EL (cell line): ENCODE data around the gene AIG1.
"Not testable (repeated sequence)": the region's sequence is repeated elsewhere in the genome, so short reads cannot be mapped to it uniquely, and the experiment has no call there.

ENCODE experiments used
- DNase-seq: peaks from one replicate; pipeline ENCODE4 v3.0.0-alpha.2; 2016

The AIG1 gene

GRCh38 chr6:143168396-143168816 lies 107.7 kb downstream of the AIG1 start:
- DNase-seq, result not testable (repeated sequence)

- no peak for DNase-seq
Measured at GRCh38 chr6:143169440-143169839, 108.8 kb downstream of the AIG1 start.

- DNase-seq, result no peak
Measured at GRCh38 chr6:143174516-143174915, 113.8 kb downstream of the AIG1 start.

- DNase-seq, result no peak
Measured at GRCh38 chr6:143174951-143175350, 114.3 kb downstream of the AIG1 start.

DNA sequence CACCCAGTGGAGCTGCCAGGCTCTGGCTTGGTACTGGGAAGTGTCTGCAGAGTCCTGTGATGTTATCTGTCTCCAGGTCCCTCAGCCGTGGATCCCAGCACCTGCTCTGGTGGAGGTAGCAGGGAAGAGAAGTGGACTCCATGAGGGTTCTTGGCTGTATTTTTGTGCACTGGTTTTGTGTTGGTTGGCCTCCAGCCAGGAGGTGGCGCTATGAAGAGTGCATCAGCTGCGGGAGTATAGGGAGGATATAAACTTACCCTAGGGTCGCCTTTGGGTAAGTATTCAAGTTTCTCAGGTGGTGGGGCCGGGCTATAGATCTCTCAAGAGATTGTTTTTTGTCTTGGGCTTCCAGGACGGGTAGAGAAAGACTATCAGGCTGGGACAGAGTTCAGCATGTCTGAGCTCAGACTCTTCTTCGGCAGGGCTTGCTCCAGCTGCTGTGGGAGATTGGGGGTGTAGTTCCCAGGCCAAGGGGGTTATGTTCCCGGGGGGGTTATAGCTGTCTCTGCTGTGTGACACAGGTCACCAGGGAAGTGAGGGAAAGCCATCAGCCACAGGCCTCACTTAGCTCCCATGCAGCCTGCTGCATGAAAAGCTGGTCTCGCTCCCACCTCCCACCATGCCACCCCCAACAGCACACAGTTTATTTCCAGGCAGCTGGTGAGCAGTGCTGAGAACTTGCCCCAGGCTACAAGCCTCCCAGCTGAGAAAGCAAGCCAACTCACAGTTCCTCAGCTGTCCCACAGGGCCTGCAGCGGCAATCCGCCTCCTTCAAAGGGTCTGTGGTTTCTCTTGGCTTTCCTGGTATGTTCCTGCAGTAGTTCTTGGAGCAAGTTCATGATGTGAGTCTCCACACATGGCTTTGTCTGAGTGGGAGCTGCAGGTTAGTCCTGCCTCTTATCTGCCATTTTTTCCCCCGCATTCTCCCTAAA lies 115.7 kb downstream of the AIG1 start:
- DNase-seq, result peak; percentile 98

DNA sequence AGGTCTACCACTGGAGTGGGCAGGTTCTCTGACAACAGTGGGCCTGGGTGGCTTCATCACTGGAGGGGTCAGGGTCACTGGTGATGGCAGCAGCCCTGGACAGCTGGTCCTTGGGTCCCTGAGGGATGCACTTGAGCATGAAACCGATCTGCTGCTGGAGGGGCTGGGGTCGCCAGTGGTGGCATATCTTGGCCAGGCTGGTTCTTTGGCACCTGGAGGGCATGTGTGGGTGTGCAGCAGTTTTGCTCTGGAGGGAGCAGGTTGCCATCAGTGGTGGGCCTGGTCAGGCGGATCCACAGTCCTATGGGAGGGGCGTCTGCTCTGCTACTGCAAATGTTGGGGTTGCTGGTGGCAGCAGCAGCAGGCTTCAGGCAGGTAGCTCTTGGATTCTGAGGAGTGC lies 117.0 kb downstream of the AIG1 start:
- DNase-seq, result no peak

- no peak for DNase-seq
Measured at GRCh38 chr6:143179096-143179495, 118.4 kb downstream of the AIG1 start.

DNA sequence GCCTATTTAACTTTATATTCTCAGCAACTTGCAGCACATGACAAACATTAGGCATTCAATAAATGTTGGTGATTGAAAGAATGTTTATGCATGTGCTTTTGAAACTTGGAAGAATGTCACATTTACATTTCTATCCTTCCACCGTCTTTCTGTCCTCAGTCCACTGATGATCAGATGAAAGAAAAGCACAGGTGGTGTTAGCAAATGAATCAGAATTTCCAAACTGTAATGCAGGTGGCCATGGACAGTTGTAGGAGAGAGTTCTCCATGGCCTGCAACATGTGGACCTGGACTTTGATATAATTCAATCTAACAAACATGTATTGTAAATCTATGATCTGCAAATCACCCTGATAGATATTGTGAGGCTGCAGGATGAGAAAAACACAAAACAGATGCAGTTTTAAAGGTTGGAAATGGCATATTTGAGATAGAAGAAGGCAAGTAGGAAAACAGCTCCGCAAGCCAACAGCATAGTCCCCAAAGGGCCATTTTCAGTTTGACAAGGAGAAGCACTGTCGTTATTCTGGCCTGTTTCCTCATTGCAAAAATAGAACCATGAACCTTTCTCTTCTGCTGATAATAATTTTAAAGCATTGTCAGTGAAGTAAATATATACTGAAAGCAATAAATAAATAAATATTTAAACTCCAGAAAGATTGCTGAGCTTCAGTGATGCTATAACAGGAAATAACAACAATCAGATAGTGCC lies 119.4 kb downstream of the AIG1 start:
- no peak for DNase-seq

GRCh38 chr6:143180826-143181225 lies 120.1 kb downstream of the AIG1 start:
- DNase-seq, result no peak

DNA sequence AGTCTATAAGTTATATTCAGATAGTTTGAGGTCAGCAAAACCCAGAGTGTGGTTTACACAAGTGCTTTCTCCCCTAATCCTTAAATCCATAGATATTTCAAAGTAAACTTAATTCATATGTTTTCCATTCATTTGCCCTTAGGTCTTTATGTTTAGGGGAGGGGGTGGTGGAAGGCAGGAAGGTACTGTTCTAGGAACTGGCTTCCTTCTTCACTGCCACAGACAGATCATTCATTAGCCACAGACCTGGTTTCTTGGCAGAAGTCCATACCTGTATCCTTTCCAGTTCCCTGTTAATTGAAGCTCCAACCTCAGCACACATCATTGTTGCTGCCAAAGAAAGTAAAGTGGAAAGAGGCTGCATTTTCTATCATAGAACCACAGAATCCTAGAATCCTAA lies 123.0 kb downstream of the AIG1 start:
- DNase-seq, result no peak

GRCh38 chr6:143185288-143185687 lies 124.6 kb downstream of the AIG1 start:
- no peak for DNase-seq

DNA sequence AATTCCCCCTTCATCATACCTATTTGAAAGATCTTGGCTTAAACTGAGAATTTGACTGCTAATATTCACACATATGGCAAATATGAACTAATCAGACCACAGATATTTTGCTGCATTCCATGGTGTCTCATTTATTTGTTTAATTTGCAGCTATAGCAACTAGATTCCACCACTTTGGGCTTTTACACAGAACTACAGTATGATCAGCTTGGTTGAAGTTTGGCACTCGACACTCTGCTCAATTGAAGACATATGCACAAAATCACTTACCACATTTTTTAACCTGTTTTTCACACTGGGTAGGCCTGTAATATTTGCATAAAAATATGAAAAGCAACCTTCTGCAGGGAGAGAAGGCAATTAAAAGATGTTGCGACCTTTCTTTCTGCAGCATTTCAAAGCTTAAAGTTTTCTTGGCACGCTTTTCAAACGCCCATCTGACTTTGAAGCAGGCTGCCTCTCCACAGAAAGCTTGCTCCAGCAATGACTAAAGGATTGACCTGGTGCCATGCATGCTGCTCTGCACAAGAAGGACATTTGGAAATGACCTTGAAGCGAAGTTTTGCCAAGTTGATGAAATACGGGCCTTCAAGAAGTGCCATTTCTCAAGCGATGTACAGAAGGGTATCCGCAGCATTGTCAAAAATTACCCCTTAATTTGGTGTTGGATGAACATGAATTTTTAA lies 126.7 kb downstream of the AIG1 start:
- DNase-seq, result peak; percentile 81

- DNase-seq, result no peak
Measured at GRCh38 chr6:143188292-143188691, 127.6 kb downstream of the AIG1 start.

GRCh38 chr6:143191361-143191760 lies 130.7 kb downstream of the AIG1 start:
- DNase-seq, result peak; percentile 30

DNA sequence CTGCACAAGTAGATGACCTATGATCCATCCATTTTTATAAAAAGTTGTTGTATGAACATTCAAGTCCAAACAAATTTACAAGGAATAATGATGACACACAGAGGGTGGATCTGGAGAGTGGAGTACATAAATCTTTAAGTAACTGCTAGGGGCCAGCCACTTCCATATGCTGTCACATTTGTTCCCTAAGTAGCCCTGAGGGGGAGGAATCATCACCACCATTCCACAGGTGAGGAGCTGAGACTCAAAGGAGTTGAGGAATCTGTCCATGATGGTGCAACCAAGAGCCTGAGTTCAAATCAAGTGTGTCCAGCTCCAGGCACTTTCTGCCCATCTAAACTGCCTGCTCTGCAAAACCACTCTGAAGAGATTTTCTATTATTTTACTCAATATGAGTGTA lies 132.1 kb downstream of the AIG1 start:
- DNase-seq, result no peak

DNA sequence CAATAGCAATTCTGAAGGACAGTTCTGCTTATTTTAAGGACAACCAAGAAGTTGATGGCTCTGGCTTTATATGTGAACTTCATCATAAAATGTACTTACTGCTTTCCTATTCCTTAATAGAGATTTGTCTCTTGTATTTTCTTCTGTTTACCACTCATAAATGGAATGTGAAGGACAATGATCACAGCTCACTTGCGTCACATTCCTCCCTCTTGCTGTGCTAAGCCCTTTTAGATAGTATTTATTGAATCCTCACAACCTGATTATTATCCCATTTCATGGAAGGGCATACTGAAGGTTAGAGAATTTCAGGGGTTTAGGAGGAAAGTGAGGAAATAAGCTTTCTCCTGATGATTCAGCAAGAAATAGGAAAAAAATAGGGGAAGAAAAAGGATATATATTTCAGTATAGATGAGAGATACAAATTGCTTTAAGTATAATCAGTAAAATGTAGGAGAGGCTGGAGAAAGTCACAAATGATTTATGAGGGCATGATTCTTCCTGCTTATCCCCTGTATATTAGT lies 132.9 kb downstream of the AIG1 start:
- no peak for DNase-seq

DNA sequence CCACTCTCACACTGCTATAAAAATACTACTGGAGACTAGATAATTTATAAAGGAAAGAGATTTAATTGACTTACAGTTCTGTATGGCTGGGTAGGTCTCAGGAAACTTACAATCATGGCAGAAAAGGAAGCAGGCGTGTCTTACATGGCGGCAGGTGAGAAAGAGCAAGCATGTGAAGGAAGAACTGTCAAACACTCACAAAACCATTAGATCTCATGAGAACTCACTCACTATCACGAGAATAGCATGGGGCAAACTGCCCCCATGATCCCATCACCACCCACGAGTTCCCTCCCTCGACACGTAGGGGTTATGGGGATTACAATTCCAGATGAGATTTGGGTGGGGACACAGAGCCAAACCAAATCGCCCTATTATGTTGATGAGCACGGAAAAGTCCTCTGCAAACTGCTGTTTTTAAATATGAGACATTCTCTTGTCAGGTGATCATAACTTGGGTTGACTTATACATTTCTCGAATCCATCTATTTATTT lies 133.5 kb downstream of the AIG1 start:
- DNase-seq, result no peak

DNA sequence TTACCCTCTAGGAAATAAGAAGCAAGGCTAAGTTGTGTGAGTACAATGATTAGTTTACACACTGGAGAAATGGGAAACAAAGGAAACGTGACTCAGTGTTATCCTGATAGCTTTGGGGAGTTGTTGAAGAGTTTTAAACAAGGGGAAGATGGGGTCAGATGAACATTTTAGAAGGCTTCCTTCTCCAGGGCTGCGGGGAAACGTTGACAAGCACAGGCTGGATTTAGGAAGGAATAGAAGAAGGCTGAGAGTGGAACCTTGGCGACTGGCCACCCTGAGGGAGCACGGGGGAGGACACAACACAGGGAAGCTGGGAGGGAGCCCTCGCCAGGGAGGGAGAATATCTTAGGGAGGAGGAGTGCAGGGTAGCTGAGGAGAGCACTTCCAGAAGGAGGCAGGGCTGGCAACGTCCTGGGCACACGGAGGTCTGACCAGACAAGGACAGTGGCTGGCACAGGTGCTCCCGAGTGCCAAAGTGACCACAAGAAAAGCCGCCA lies 134.7 kb downstream of the AIG1 start:
- no peak for DNase-seq

DNA sequence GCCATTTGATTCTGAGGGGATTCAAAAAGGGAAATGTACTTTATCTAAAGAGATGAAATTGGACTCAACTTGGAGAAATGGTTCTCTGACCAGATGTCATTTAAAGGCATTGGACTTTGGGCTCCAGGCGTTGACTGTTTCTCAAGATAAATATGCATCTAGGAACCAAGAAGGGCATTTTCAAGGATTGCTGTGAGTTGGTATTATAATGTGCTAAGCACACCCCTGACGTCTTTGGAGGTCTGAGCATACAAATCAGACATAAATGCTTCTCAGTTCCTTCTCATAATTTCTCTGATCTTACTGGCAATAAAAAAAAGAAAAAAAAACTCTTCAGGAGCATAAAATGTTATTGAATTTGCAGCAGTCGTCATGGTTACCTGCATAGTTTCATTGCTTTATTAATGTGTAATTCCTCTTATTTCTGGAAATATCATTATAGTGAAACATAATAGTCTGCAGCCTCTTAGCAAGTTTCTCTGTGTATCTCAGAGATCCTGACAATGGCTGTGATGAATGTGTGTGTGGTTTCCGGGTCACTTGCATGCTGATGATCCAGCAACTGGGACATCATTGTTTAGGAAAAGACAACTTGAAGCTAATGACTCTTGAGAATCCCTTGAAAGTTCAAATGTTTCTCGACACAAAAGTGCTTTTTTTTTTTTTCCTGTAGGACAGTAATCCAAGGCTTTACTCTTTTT lies 136.0 kb downstream of the AIG1 start:
- peak; percentile 25 for DNase-seq

GRCh38 chr6:143197377-143197776 lies 136.7 kb downstream of the AIG1 start:
- no peak for DNase-seq

- DNase-seq, result no peak
Measured at GRCh38 chr6:143198312-143198711, 137.6 kb downstream of the AIG1 start.

DNA sequence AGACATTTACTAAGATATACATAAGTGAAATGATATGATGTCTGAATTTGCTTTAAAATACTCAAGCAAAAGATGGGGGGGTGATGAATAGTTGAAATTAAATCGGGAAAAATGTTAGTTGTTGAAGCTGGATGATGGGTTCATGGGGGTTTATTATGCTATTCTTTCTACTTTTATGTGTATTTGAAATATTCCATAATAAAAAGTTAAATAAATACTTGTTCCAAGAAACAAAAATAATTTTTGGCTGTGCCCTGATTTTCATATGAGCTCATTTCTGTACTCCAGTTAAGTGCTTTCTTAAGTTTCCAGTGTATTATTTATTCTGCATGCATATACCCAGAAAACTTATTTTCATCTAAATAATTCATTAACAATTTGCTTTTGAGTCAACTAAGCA lies 138.6 kb downstream of the AIG1 start:
- no peak for DNase-seq
